ENCODE measurements around the gene CMBL. TPM values are rescaled to one million over a fixed set of nuclear protein-coding genes. Genes with fewer than 3 reads are reported as not detected.

CMBL gene
- total RNA-seq, 1 donor from 2014 or later, result 21.7 TPM

DNA sequence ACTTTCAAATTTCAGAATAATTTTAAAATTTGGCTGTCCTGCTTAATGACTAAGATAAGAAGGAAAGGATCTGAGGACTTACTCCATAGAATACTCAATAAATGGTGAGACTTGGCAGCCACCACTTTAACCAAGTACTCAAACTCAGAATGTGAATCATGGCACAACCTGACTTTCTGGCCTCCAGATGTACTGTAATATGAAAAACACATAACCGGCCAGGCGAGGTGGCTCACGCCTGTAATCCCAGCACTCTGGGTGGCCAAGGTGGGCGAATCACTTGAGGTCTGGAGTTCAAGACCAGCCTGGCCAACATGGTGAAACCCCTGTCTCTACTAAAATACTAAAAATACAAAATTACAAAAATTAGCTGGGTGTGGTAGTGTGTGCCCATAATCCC lies 35.8 kb upstream of the CMBL start:
- Histone ChIP-seq H3K27me3 (ENCODE audit: low read depth) (no peaks in the 10 kb centered on the region), H3K4me3 (no peak overlapping the region), H3K27ac (no peak overlapping the region), H3K36me3 (no peaks in the 10 kb centered on the region), H3K4me1 (no peaks in the 10 kb centered on the region), H3K9me3 (no peaks in the 10 kb centered on the region)
- intact Hi-C loops (cut with DNase I), result no loop called here
- TF ChIP-seq, protein P1, sequence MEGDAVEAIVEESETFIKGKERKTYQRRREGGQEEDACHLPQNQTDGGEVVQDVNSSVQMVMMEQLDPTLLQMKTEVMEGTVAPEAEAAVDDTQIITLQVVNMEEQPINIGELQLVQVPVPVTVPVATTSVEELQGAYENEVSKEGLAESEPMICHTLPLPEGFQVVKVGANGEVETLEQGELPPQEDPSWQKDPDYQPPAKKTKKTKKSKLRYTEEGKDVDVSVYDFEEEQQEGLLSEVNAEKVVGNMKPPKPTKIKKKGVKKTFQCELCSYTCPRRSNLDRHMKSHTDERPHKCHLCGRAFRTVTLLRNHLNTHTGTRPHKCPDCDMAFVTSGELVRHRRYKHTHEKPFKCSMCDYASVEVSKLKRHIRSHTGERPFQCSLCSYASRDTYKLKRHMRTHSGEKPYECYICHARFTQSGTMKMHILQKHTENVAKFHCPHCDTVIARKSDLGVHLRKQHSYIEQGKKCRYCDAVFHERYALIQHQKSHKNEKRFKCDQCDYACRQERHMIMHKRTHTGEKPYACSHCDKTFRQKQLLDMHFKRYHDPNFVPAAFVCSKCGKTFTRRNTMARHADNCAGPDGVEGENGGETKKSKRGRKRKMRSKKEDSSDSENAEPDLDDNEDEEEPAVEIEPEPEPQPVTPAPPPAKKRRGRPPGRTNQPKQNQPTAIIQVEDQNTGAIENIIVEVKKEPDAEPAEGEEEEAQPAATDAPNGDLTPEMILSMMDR (IDR thresholded peaks at IDR 0.05), result no peak
- DNase-seq (no peak), ATAC-seq (no peak)

DNA sequence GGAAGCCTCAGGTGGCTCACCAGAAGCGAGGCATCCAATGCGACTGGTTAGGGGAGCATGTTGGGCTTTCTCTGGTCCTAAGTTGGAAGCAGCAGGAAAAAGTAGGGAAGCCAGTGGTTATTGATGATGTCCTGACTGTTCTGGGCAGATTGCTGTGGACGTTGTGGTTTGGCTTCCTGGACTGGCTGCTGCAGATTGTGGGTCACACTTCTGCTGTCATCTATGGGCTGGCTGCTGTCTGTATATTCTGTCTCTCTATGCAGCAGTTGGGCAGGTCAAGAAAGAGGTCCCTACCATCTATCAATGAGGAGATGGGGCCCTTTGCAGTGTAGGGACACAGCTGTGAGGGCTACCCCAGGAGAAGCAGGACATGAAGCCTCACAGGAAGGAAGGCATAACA lies 32.3 kb upstream of the CMBL start:
- no peak overlapping the region for H3K27ac ChIP-seq
- H3K27me3 ChIP-seq (ENCODE audit: low read depth), result no peaks in the 10 kb centered on the region
- intact Hi-C loops (cut with DNase I), result no loop called here
- H3K9me3 ChIP-seq, result no peaks in the 10 kb centered on the region
- no peak overlapping the region for H3K4me3 ChIP-seq
- no peaks in the 10 kb centered on the region for H3K4me1 ChIP-seq
- DNase-seq (no peak), ATAC-seq (no peak)
- H3K36me3 ChIP-seq, result no peaks in the 10 kb centered on the region
- TF ChIP-seq, protein P1 (IDR thresholded peaks at IDR 0.05), result no peak

DNA sequence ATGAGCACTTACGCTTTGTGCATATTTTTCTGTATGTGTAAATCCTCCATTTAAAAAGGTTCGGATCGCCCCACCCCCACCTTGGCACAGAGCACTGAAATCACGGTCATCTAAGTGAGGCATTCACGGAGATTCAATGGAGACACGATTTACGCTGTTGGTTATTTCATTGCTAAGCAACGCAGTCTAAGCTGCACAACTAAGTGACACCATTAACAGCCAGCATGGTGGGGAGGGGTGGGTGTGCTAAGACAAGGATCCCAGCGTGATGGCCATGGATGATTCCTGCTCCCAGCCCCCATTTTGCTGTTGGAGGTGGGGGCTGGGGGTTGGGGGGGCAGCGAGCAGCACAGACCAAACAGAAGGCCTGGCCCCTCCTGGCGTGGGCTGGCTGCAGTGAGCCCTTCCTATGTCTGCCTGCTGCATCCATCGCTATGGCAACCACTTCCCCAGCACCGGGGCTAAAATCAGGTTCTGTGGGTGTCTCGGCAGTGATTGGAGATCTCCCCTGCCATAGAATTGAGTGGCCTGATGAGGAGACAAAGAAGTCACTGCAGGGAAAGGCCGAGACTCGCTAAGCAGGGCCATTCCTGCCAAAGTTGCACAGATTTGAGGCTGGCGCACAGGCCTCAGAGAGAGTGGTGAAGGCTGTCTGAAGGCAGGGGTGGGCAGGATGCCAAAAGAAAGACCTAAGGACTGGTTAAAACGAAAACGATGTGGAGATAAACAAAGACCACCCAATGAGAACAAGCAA lies 31.5 kb upstream of the CMBL start:
- H3K27me3 ChIP-seq (ENCODE audit: low read depth), result peaks cover 3% of the 10 kb centered on the region
- no peaks in the 10 kb centered on the region for H3K36me3 ChIP-seq
- intact Hi-C loops (cut with DNase I), result no loop called here
- no peak overlapping the region for H3K4me3 ChIP-seq
- H3K27ac ChIP-seq, result no peak overlapping the region
- TF ChIP-seq, protein P1 (IDR thresholded peaks at IDR 0.05), result no peak
- H3K9me3 ChIP-seq, result no peaks in the 10 kb centered on the region
- ATAC-seq (no peak), DNase-seq (no peak)
- peaks cover under 1% of the 10 kb centered on the region for H3K4me1 ChIP-seq

DNA sequence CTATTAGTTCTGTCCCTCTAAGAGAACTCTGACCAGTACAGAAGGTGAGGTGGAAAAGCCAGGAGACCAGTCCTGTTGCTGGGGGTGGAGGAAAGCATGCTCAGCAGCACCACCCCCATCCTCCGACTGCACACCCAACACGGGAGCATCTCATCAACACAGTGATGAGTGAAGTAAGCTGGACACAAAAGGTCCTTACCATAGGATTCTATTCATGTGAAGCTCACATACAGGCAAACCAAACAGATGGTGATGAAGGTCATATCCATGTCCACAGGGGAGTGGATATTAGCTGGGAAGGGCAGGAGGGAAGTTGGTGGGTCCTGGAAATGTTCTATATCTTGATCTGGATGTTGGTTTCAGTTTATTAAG lies 31.0 kb upstream of the CMBL start:
- Histone ChIP-seq H3K36me3 (no peaks in the 10 kb centered on the region), H3K27me3 (ENCODE audit: low read depth) (peaks cover 8% of the 10 kb centered on the region), H3K4me3 (no peak overlapping the region), H3K27ac (no peak overlapping the region), H3K4me1 (peaks cover 6% of the 10 kb centered on the region), H3K9me3 (no peaks in the 10 kb centered on the region)
- intact Hi-C loops (cut with DNase I), result no loop called here
- ATAC-seq (no peak), DNase-seq (no peak)
- TF ChIP-seq, protein P1 (IDR thresholded peaks at IDR 0.05), result no peak

DNA sequence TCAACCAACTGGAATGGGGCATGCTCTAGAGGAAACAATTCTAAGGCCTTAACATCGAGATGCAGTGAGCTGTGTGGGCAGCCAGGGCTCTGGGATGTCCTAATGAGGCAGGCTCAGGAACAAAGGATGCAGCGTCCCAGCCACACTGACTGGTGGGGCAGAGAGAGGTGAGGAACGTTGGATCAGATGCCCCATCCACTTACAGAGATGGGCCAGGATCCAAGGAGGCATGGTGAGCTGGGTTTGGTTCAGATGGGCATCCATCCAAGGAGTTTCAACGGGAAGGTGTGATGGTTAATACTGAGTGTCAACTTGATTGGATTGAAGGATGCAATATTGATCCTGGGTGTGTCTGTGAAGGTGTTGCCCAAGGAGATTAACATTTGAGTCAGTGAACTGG lies 30.3 kb upstream of the CMBL start:
- TF ChIP-seq, protein P1 (IDR thresholded peaks at IDR 0.05), result no peak
- Histone ChIP-seq H3K9me3 (no peaks in the 10 kb centered on the region), H3K4me1 (peaks cover 10% of the 10 kb centered on the region), H3K27ac (no peak overlapping the region), H3K36me3 (no peaks in the 10 kb centered on the region), H3K4me3 (no peak overlapping the region), H3K27me3 (ENCODE audit: low read depth) (peaks cover 15% of the 10 kb centered on the region)
- ATAC-seq (no peak), DNase-seq (no peak)
- intact Hi-C loops (cut with DNase I), result no loop called here
